ENCODE results near the gene RNF208.
A peak's percentile ranks its signal among the peaks of the same experiment; 100 is the strongest.

Gene RNF208

GRCh38 chr9:137226338-137227053 is 4.5 kb upstream of the RNF208 start:
- no peak for DNase-seq

- DNase-seq: no peak
These were observed 3.8 kb upstream of the RNF208 start for GRCh38 chr9:137225699-137226331.

GRCh38 chr9:137224830-137225694 is 3.0 kb upstream of the RNF208 start, which contains the start of gene CYSRT1:
Gene CYSRT1, plus strand, starts transcription at chr9:137225174. Its CDS starts 448 bp downstream, at chr9:137225622.
- peak; percentile 29 to 42 (median 41) for DNase-seq

- peak; percentile 99 to 100 (median 100) for DNase-seq
These were observed 1.3 kb upstream of the RNF208 start for GRCh38 chr9:137223078-137223970.

- no peak for DNase-seq
These were observed 431 bp downstream of the RNF208 start for GRCh38 chr9:137221506-137222111.

- DNase-seq: no peak
These were observed 940 bp downstream of the RNF208 start for GRCh38 chr9:137221095-137221505.

GRCh38 chr9:137220317-137221094 is 1.5 kb downstream of the RNF208 start:
- peak in 2 of 3 donors; percentile 24 to 38 for DNase-seq

GRCh38 chr9:137219757-137220316 is 2.2 kb downstream of the RNF208 start:
- no peak for DNase-seq

- DNase-seq: peak; percentile 58 to 66 (median 59)
These were observed 3.2 kb downstream of the RNF208 start for GRCh38 chr9:137218754-137219271.

- no peak for DNase-seq
These were observed 3.8 kb downstream of the RNF208 start for GRCh38 chr9:137218212-137218753.

- peak in 1 of 3 donors; percentile 32 for DNase-seq
These were observed 4.5 kb downstream of the RNF208 start for GRCh38 chr9:137217276-137218211.

GRCh38 chr9:137216188-137216965 is 5.7 kb downstream of the RNF208 start:
- no peak for DNase-seq

GRCh38 chr9:137215196-137215986 is 6.6 kb downstream of the RNF208 start:
- no peak for DNase-seq

- DNase-seq: no peak
These were observed 7.4 kb downstream of the RNF208 start for GRCh38 chr9:137214620-137215019.

- DNase-seq: no peak
These were observed 8.6 kb downstream of the RNF208 start for GRCh38 chr9:137213160-137214060.

GRCh38 chr9:137212520-137212919 is 9.5 kb downstream of the RNF208 start:
- no peak for DNase-seq
